Activated naive CD8-positive, alpha-beta T cell treated with anti-CD3 and anti-CD28 coated beads for 36 hours (primary cell): ENCODE data around the gene HDAC11. TPM values are rescaled to one million over a fixed set of nuclear protein-coding genes. Genes with fewer than 3 reads are reported as not detected.
"Not testable (repeated sequence)": the region's sequence is repeated elsewhere in the genome, so short reads cannot be mapped to it uniquely, and the experiment has no call there.

ENCODE experiments used
- DNase-seq: peaks from one replicate; pipeline ENCODE4 v3.0.0; 2021
- H3K27ac Mint-ChIP-seq: one replicate; pipeline ENCODE4 v1.8.0; 2022; ENCODE audit warnings: mild to moderate bottlenecking, moderate library complexity, mixed read lengths
- H3K27me3 Mint-ChIP-seq: one replicate; pipeline ENCODE4 v1.8.0; 2022; ENCODE audit warnings: mild to moderate bottlenecking, mixed read lengths
- H3K36me3 Mint-ChIP-seq: one replicate; pipeline ENCODE4 v1.8.0; 2021; ENCODE audit warnings: mild to moderate bottlenecking, mixed read lengths
- H3K4me1 Mint-ChIP-seq: one replicate; pipeline ENCODE4 v1.8.0; 2021; ENCODE audit warnings: mixed read lengths
- H3K4me3 Mint-ChIP-seq: one replicate; pipeline ENCODE4 v1.8.0; 2022; ENCODE audit warnings: mild to moderate bottlenecking, moderate library complexity, mixed read lengths
- H3K9me3 Mint-ChIP-seq: one replicate; pipeline ENCODE4 v1.8.0; 2022; ENCODE audit warnings: mixed read lengths
- total RNA-seq, 2 experiments: library from RNA; stranded (reverse); gene quantifications; one replicate each; pipeline ENCODE4 v1.2.3, GENCODE V29; 2021

HDAC11 gene
- total RNA-seq, 2 experiments from 2014 or later = 1.6 to 2.7 TPM

GRCh38 chr3:13515786-13516759, 36.0 kb downstream of the HDAC11 start:
- Mint-ChIP-seq H3K4me1 (no peaks in the 10 kb centered on the region), H3K27ac (no peak overlapping the region), H3K27me3 (no peaks in the 10 kb centered on the region), H3K36me3 (no peaks in the 10 kb centered on the region), H3K9me3 (no peaks in the 10 kb centered on the region), H3K4me3 (no peak overlapping the region)
- no peak for DNase-seq

GRCh38 chr3:13516760-13517135, 36.6 kb downstream of the HDAC11 start:
- Mint-ChIP-seq H3K4me1 (no peaks in the 10 kb centered on the region), H3K27me3 (no peaks in the 10 kb centered on the region), H3K27ac (no peak overlapping the region), H3K4me3 (no peak overlapping the region), H3K36me3 (no peaks in the 10 kb centered on the region), H3K9me3 (peaks cover under 1% of the 10 kb centered on the region)
- no peak for DNase-seq

GRCh38 chr3:13517253-13517977, 37.3 kb downstream of the HDAC11 start:
- Mint-ChIP-seq H3K4me1 (no peaks in the 10 kb centered on the region), H3K4me3 (no peak overlapping the region), H3K9me3 (peaks cover 1% of the 10 kb centered on the region), H3K27me3 (no peaks in the 10 kb centered on the region), H3K27ac (no peak overlapping the region), H3K36me3 (no peaks in the 10 kb centered on the region)
- no peak for DNase-seq

GRCh38 chr3:13518516-13518953, 38.4 kb downstream of the HDAC11 start:
- peaks cover 1% of the 10 kb centered on the region for H3K9me3 Mint-ChIP-seq
- no peaks in the 10 kb centered on the region for H3K36me3 Mint-ChIP-seq
- no peak overlapping the region for H3K27ac Mint-ChIP-seq
- no peaks in the 10 kb centered on the region for H3K27me3 Mint-ChIP-seq
- DNase-seq = no peak
- no peaks in the 10 kb centered on the region for H3K4me1 Mint-ChIP-seq
- H3K4me3 Mint-ChIP-seq = no peak overlapping the region

- Mint-ChIP-seq H3K27me3 (no peaks in the 10 kb centered on the region), H3K4me1 (no peaks in the 10 kb centered on the region), H3K9me3 (peaks cover 1% of the 10 kb centered on the region), H3K4me3 (no peak overlapping the region), H3K27ac (no peak overlapping the region), H3K36me3 (no peaks in the 10 kb centered on the region)
- no peak for DNase-seq
These were observed 39.1 kb downstream of the HDAC11 start for GRCh38 chr3:13519006-13519791.

GRCh38 chr3:13520326-13520880, 40.3 kb downstream of the HDAC11 start:
- Mint-ChIP-seq H3K27me3 (no peaks in the 10 kb centered on the region), H3K4me3 (no peak overlapping the region), H3K9me3 (peaks cover 1% of the 10 kb centered on the region), H3K27ac (no peak overlapping the region), H3K4me1 (no peaks in the 10 kb centered on the region), H3K36me3 (no peaks in the 10 kb centered on the region)
- DNase-seq = no peak

GRCh38 chr3:13521309-13521708, 41.2 kb downstream of the HDAC11 start:
- no peak for DNase-seq
- Mint-ChIP-seq H3K4me3 (no peak overlapping the region), H3K9me3 (peaks cover 1% of the 10 kb centered on the region), H3K36me3 (no peaks in the 10 kb centered on the region), H3K27me3 (no peaks in the 10 kb centered on the region), H3K27ac (no peak overlapping the region), H3K4me1 (no peaks in the 10 kb centered on the region)

- not testable (repeated sequence) for H3K4me3 Mint-ChIP-seq, H3K27me3 Mint-ChIP-seq, H3K9me3 Mint-ChIP-seq, H3K27ac Mint-ChIP-seq, DNase-seq, H3K4me1 Mint-ChIP-seq, H3K36me3 Mint-ChIP-seq
These were observed 41.6 kb downstream of the HDAC11 start for GRCh38 chr3:13521749-13522148.

GRCh38 chr3:13522236-13522635, 42.1 kb downstream of the HDAC11 start:
- H3K27me3 Mint-ChIP-seq = no peaks in the 10 kb centered on the region
- H3K36me3 Mint-ChIP-seq = no peaks in the 10 kb centered on the region
- peaks cover 1% of the 10 kb centered on the region for H3K9me3 Mint-ChIP-seq
- H3K4me1 Mint-ChIP-seq = no peaks in the 10 kb centered on the region
- DNase-seq = no peak
- H3K4me3 Mint-ChIP-seq = no peak overlapping the region
- no peak overlapping the region for H3K27ac Mint-ChIP-seq

- no peak for DNase-seq
- Mint-ChIP-seq H3K9me3 (peaks cover 1% of the 10 kb centered on the region), H3K4me1 (no peaks in the 10 kb centered on the region), H3K27ac (no peak overlapping the region), H3K36me3 (no peaks in the 10 kb centered on the region), H3K4me3 (no peak overlapping the region), H3K27me3 (no peaks in the 10 kb centered on the region)
These were observed 45.0 kb downstream of the HDAC11 start for GRCh38 chr3:13524979-13525669.

- Mint-ChIP-seq H3K36me3 (no peaks in the 10 kb centered on the region), H3K27ac (no peak overlapping the region), H3K4me1 (no peaks in the 10 kb centered on the region), H3K4me3 (no peak overlapping the region), H3K9me3 (peaks cover 1% of the 10 kb centered on the region), H3K27me3 (no peaks in the 10 kb centered on the region)
- no peak for DNase-seq
These were observed 45.9 kb downstream of the HDAC11 start for GRCh38 chr3:13525827-13526625.

- no peaks in the 10 kb centered on the region for H3K36me3 Mint-ChIP-seq
- H3K9me3 Mint-ChIP-seq = peaks cover 1% of the 10 kb centered on the region
- no peak overlapping the region for H3K4me3 Mint-ChIP-seq
- no peaks in the 10 kb centered on the region for H3K4me1 Mint-ChIP-seq
- no peak overlapping the region for H3K27ac Mint-ChIP-seq
- H3K27me3 Mint-ChIP-seq = no peaks in the 10 kb centered on the region
- DNase-seq = no peak
These were observed 46.5 kb downstream of the HDAC11 start for GRCh38 chr3:13526626-13526949.

- no peaks in the 10 kb centered on the region for H3K9me3 Mint-ChIP-seq
- H3K27ac Mint-ChIP-seq = no peak overlapping the region
- no peak for DNase-seq
- no peaks in the 10 kb centered on the region for H3K4me1 Mint-ChIP-seq
- no peaks in the 10 kb centered on the region for H3K36me3 Mint-ChIP-seq
- H3K4me3 Mint-ChIP-seq = no peak overlapping the region
- no peaks in the 10 kb centered on the region for H3K27me3 Mint-ChIP-seq
These were observed 48.2 kb downstream of the HDAC11 start for GRCh38 chr3:13528217-13528867.
